ENCODE measurements around the gene APBA2. TPM values are rescaled to one million over a fixed set of nuclear protein-coding genes. Genes with fewer than 3 reads are reported as not detected.

APBA2 gene
- polyA plus RNA-seq, 1 donor (not counting 4 experiments of a cell fraction or from before 2014, with no cell fraction given): 5.5 TPM

DNA sequence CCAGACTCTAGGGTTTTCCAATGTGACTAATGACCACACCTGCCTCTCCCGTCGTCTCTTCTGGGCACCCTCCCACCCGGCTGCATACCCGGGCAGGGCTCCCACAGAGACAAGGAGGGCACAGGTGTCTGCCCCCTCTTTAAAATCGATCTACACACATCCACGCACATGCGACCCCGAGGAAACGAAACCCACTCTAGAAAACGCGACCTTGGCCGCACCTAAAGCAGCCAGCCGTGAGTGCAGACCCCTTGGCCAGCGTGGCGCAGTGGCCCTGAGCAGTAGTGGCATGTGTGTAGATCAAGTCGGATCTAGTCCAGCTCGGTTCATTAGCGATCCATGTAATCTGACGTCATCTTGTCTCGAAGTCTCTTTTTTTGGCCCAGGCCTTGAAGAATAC lies 232.0 kb downstream of the APBA2 start:
- DNase-seq (ENCODE audit: low read depth, low spot score) (no peak), FAIRE-seq (no peak)
- no peaks in the 10 kb centered on the region for H3K36me3 ChIP-seq (ENCODE audit: control insufficient read depth in 2 of 2, extremely low read depth in 1 of 2, insufficient read depth in 2 of 2, low read length in 2 of 2)
- no peaks in the 10 kb centered on the region for H3K9me3 ChIP-seq (ENCODE audit: control insufficient read depth, low read depth, low read length)
- dilution Hi-C loops (cut with MboI; ENCODE audit: extremely low pct_ligation_motif_present, low sequenced_read_pairs): no loop called here
- no peak overlapping the region for H3K4me2 ChIP-seq (ENCODE audit: control insufficient read depth, extremely low read depth, insufficient read depth, low read depth, low read length)
- TF ChIP-seq, protein P1, sequence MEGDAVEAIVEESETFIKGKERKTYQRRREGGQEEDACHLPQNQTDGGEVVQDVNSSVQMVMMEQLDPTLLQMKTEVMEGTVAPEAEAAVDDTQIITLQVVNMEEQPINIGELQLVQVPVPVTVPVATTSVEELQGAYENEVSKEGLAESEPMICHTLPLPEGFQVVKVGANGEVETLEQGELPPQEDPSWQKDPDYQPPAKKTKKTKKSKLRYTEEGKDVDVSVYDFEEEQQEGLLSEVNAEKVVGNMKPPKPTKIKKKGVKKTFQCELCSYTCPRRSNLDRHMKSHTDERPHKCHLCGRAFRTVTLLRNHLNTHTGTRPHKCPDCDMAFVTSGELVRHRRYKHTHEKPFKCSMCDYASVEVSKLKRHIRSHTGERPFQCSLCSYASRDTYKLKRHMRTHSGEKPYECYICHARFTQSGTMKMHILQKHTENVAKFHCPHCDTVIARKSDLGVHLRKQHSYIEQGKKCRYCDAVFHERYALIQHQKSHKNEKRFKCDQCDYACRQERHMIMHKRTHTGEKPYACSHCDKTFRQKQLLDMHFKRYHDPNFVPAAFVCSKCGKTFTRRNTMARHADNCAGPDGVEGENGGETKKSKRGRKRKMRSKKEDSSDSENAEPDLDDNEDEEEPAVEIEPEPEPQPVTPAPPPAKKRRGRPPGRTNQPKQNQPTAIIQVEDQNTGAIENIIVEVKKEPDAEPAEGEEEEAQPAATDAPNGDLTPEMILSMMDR (optimal IDR thresholded peaks at IDR 0.05 in 1 of 3, IDR thresholded peaks at IDR 0.05 in 1 of 3, conservative IDR thresholded peaks at IDR 0.05 in 1 of 3; ENCODE audit: extremely low read depth in 1 of 3, insufficient read depth in 2 of 3, low read length in 3 of 3): no peak
- no peak for TF ChIP-seq EZH2 (IDR thresholded peaks at IDR 0.05; ENCODE audit: low read length)
- no peaks in the 10 kb centered on the region for H3K4me1 ChIP-seq (ENCODE audit: control insufficient read depth, extremely low read depth, insufficient read depth, low read length)
- H3K9me1 ChIP-seq (ENCODE audit: control insufficient read depth, extremely low read depth, insufficient read depth, low read length): no peaks in the 10 kb centered on the region
- H3K27me3 ChIP-seq (ENCODE audit: control insufficient read depth, extremely low read depth, insufficient read depth, low read length): peaks cover 5% of the 10 kb centered on the region
- H4K20me1 ChIP-seq (ENCODE audit: control insufficient read depth, extremely low read depth, insufficient read depth, low read length): no peaks in the 10 kb centered on the region
- H3K4me3 ChIP-seq (ENCODE audit: control insufficient read depth in 2 of 3, extremely low read depth in 1 of 3, insufficient read depth in 2 of 3, low read depth in 1 of 3, low read length in 3 of 3): no peak overlapping the region
- no peaks in the 10 kb centered on the region for H3K79me2 ChIP-seq (ENCODE audit: control insufficient read depth, insufficient read depth, low read length)
- H2AFZ ChIP-seq (ENCODE audit: control insufficient read depth, low read length): no peak overlapping the region
- H3K27ac ChIP-seq (ENCODE audit: control insufficient read depth, insufficient read depth, low read length): no peak overlapping the region
- no peak overlapping the region for H3K9ac ChIP-seq (ENCODE audit: control insufficient read depth, extremely low read depth, insufficient read depth, low read length)

DNA sequence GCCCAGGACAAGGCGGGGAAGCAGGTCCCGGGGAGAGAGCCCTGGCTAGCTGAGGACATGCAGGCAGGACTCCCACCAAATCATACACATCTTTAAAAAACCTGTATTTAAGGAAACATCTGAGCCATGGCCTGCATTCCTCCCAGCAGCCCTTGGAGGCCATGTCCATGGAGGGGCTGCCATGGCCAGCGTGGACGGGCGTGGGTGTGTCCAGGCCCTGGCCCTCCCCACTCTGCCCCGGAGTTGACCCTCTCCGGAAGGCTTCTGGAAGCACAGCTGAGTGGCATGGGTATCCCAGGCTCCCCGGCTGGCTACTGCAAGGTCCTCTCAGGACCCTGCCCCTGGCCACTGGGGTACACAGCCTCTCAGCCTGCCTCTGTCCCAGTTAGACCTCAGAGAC lies 234.1 kb downstream of the APBA2 start:
- no peak overlapping the region for H3K27ac ChIP-seq (ENCODE audit: control insufficient read depth, insufficient read depth, low read length)
- dilution Hi-C loops (cut with MboI; ENCODE audit: extremely low pct_ligation_motif_present, low sequenced_read_pairs): no loop called here

More for the DNA sequence above, 234.1 kb downstream of the APBA2 start:
- H3K27me3 ChIP-seq (ENCODE audit: control insufficient read depth, extremely low read depth, insufficient read depth, low read length): peaks cover 5% of the 10 kb centered on the region
- H3K4me2 ChIP-seq (ENCODE audit: control insufficient read depth, extremely low read depth, insufficient read depth, low read depth, low read length): no peak overlapping the region
- TF ChIP-seq, protein P1 (optimal IDR thresholded peaks at IDR 0.05 in 1 of 3, IDR thresholded peaks at IDR 0.05 in 1 of 3, conservative IDR thresholded peaks at IDR 0.05 in 1 of 3; ENCODE audit: extremely low read depth in 1 of 3, insufficient read depth in 2 of 3, low read length in 3 of 3): no peak
- no peak for TF ChIP-seq EZH2 (IDR thresholded peaks at IDR 0.05; ENCODE audit: low read length)
- no peak for DNase-seq (ENCODE audit: low read depth, low spot score)
- FAIRE-seq: no peak
- no peaks in the 10 kb centered on the region for H4K20me1 ChIP-seq (ENCODE audit: control insufficient read depth, extremely low read depth, insufficient read depth, low read length)
- H3K9ac ChIP-seq (ENCODE audit: control insufficient read depth, extremely low read depth, insufficient read depth, low read length): no peak overlapping the region
- H3K79me2 ChIP-seq (ENCODE audit: control insufficient read depth, insufficient read depth, low read length): no peaks in the 10 kb centered on the region
- H3K36me3 ChIP-seq (ENCODE audit: control insufficient read depth in 2 of 2, extremely low read depth in 1 of 2, insufficient read depth in 2 of 2, low read length in 2 of 2): no peaks in the 10 kb centered on the region
- H2AFZ ChIP-seq (ENCODE audit: control insufficient read depth, low read length): no peak overlapping the region
- no peaks in the 10 kb centered on the region for H3K4me1 ChIP-seq (ENCODE audit: control insufficient read depth, extremely low read depth, insufficient read depth, low read length)
- no peaks in the 10 kb centered on the region for H3K9me3 ChIP-seq (ENCODE audit: control insufficient read depth, low read depth, low read length)
- no peaks in the 10 kb centered on the region for H3K9me1 ChIP-seq (ENCODE audit: control insufficient read depth, extremely low read depth, insufficient read depth, low read length)
- H3K4me3 ChIP-seq (ENCODE audit: control insufficient read depth in 2 of 3, extremely low read depth in 1 of 3, insufficient read depth in 2 of 3, low read depth in 1 of 3, low read length in 3 of 3): no peak overlapping the region
